Left ventricle myocardium superior (tissue), 1 donor: ENCODE data around the gene XRCC3. TPM values are rescaled to one million over a fixed set of nuclear protein-coding genes. Genes with fewer than 3 reads are reported as not detected.

Source experiments
- ATAC-seq: fragments of 200-7000 bp; cut with Tn5 transposase; one replicate; pipeline ENCODE4 v1.9.1; 2020; ENCODE audit warnings: mild to moderate bottlenecking, moderate library complexity
- DNase-seq: peaks from one replicate; pipeline ENCODE4 v3.0.0-alpha.2; 2020
- intact Hi-C: fragments of 100-400 bp; cut with micrococcal nuclease; formaldehyde crosslinking; loops from one replicate; pipeline ENCODE4 v1.11.0; 2022
- total RNA-seq: library from RNA; stranded (reverse); fragmentation: NEBNext Ultra II Directional; extraction: Animal tissue kit (Norgen Biotek cat#: 25700); gene quantifications from one replicate; pipeline ENCODE4 v1.2.1, GENCODE V29; 2021
- donor health status: DM: no; HTN: yes; CAD: no; lungs with severe emphysema.

Gene XRCC3
- total RNA-seq, 1 donor from 2014 or later = 2.7 TPM

DNA sequence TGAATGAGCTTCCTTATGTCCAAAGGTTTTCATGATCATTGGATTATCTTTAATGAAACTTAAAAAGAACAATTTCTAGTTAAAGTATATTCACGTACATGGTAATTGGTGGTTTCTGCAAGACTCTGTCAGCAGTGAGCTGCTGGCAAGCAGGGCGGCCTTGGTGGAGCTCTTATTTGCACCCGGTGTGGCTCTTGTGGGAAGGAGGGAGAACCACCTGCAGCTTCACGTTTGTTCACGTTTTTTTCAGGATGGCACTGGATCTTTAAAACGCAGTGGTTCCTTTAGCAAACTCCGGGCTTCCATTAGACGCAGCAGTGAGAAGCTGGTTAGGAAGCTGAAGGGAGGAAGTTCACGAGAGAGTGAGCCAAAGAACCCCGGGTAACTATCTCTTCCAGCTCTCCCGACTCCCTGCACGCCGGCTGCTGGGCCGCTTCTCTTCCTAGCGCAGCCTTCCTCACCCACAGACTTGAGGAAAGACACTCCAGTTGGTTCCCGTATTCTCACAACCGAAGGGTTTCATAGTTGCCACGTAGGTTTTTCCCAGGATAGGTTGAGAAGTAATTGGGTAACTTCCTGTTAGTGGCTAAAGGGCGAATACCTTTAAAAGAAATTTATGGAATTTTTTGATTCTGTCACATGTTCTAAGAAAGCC lies 28.3 kb downstream of the XRCC3 start:
- ATAC-seq (no peak), DNase-seq (no peak)
- intact Hi-C loops = no loop called here

DNA sequence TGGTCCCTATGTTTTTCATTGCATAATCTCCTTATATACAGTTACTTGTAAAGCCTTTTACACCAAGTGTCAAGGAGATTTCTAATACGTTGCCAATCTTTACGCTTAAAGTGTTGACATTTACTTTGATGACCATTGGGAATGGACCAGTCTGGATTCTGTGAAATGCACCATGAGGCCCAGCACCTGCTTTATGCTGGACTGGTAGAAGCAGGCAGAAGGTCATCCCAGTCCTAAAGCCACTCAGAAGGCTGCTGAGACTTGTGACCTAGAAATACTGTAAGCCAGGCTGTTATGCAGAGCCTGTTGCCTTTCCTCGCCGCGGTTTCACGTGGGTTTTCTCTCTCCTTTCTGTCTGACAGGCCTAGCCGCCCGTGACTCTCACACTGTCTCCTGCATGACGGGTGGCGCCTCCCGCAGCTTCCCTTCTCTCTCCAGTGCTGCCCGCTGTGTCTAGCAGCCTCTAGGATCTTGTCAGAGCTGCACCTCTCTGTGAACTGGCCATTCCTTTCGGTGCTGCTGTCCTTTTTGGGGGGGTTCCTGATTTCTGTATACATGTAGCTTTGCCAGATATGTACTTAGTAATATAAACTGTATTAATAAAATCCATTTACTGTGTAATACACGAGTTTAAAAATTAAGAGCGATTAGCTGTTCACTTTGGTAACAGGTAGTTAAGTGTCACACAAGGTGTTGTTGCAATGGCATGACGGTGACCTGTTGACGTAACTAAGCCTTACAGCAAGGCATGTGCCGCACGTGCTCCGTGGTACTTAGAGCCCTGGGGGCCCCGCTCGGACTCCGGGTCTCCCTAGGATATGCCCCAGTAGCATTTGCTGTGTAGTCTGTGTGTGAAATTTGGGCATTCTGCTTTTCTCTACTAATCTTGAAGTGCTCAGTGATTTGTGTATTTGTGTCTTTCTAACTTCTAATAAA lies 29.7 kb downstream of the XRCC3 start:
- intact Hi-C loops = no loop called here
- ATAC-seq (no peak), DNase-seq (no peak)

DNA sequence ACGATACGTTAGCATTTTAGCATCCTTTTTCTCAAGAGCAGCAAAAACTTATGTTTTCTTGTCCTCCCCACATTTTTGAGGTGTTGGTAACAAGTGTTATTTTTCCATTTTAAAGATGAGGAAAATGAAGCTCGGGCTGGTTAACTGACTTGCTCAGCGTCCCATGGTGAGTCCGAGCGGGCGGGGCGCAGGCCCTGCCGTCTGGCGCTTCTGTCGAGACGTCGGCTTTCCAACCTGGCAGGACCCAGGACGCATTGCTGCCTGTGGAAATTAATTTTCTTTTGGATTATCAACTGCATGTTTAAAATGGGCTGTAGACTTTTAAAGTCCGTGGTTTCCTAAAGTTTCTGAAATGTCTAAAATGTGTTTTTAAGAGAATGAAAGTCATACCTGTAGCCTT lies 30.4 kb downstream of the XRCC3 start:
- DNase-seq (no peak), ATAC-seq (no peak)
- intact Hi-C loops = no loop called here

DNA sequence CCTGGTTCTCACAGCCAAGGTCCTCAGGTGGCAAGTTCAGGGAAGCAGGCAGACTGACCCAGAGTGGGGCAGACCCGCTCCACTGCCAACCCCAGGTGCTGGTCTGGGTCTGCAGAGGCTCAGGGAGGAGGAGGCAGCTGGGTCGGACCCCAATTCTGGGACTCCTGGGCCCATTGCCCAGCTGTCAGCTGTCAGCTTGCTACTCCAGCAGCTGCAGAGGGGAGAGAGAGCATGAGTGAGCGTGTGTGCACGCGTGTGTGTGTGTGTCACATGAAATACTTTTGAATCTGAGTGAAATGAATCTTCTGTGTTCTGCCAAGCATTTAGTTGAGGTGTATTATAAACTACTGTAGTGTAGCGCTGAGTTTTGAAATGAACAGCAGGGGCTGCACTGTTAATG lies 30.8 kb downstream of the XRCC3 start:
- ATAC-seq (peak; percentile 46), DNase-seq (peak; percentile 53)
- intact Hi-C loops = no loop called here

DNA sequence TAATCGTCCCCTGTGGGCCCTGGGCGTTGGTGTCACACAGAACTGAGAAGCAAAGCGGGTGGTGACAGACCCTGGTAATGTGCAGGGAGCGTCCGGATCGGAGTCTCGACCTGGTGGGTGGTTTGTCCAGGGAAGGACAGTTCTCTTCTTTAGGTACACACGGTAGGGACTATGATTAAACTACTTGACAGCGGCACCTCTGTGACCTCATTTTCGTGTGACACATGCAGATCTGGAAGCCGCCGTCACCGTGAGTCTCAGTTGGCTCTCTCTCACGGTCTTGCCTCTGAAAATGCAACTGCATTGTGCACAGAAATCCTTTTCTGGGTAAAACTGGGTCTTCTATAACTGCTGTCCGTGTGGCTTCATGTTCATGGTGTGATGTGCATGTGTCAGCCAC lies 32.1 kb downstream of the XRCC3 start:
- no peak for ATAC-seq
- DNase-seq = no peak
- intact Hi-C loops = no loop called here

DNA sequence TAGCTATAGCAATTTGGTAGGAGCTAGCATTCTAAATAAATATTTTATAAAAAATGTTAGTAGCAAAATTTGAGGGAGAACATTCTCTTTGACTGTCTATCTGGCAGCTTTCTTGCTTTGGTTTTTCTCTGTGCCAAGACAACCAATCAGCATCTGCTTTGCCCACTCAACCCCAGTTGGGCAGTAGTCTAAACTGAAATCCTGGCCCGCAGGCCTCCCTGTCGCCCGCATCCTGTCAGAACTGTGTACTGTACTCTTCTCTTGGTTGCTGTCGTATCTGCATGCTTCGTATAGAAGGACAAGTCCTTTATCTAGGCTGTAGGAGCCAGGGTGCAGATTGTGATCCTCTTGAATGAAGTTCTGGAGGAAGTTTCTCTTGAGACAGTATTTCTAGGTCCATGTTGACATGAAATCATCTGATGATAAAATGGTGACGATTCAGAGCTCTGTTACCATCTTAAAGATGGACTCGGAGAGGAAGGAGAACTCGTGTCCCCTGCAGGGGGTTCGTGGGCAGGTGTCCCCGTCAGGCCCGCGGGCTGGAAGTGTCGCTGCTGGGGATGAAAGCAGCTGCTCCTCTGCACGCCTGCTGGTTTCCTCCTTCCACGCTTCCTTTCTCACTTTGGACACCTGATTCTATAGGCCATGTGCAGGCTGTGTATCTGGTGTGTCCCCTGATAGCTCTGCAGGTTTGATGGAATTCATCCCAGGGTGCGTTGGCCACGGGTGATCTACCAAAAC lies 34.6 kb downstream of the XRCC3 start:
- intact Hi-C loops = no loop called here
- ATAC-seq (no peak), DNase-seq (no peak)

DNA sequence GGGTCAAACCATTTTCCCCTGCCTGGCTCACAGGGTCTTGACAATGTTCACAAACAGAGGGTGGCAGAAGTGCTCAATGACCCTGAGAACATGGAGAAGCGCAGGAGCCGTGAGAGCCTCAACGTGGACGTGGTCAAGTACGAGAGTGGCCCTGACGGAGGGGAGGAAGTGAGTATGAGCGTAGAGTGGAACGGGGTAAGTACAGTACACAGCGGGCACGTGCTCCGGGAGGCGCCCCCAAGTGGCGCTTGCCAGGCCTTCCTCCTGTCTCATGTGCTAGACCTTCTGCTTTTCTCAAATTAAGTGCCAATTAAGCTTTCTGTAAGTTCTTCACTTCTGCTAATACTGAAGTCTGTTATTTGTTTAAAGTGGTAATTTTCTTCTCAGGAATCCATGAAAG lies 35.9 kb downstream of the XRCC3 start:
- intact Hi-C loops = loop anchor here (10.0 kb wide), 1 partner anchor 105 kb away; no protein-coding TSS in a partner anchor
- ATAC-seq (peak; percentile 73), DNase-seq (peak; percentile 60)

DNA sequence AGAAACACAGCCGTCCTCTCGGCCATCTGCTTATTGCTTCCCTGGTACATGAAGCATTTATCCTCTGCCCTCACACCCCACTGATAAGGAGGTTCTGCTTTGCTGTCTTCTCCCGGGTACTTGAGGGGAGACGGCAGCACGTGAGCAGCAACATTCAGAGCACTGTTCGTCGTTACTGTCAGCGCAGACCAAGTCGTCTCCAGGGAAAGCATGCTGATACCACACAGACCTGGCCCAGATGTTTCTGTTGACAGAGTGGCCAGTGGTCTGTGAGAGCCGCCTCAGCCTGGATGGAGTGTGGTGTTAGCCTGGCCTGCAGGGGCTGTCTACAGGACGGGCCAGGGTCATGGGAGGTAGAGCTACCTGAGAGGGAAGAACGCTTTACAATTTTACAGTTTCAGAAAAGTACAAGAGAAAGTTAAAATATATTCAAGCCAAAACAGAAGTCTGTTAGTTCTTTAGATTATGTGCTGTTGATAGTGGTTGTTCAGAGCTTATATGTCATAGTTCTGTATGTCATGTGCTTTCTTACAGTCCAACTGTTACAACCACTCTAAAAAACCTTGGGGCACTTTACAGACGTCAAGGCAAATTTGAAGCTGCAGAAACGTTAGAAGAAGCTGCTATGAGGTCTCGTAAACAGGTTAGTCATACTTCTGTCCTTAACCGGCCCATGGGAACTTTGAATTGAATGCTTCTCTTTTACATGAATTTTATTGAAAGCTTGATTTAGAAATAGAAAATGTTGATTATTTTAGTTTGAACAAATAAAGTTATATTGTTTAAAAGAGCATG lies 38.2 kb downstream of the XRCC3 start:
- intact Hi-C loops = loop anchor here (10.0 kb wide), 1 partner anchor 102 kb away; no protein-coding TSS in a partner anchor
- DNase-seq (no peak), ATAC-seq (peak; percentile 45)

DNA sequence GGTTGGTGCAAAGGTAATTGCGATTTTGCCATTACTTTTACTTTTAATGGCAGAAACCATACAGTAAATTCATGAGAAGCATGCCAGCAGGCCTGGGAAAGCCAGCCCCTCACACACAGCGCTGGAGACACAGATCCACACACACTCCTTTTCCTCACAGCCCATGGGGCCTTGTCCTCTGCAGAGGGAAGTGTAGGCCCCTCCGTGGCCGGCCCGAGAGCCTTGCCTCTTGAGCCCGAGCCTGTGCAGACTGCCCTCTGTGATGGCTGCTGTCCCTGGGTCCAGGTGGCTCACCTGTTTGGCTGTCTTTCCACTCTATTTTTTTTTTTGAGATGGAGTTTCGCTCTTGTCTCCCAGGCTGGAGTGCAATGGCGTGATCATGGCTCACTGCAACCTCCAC lies 39.3 kb downstream of the XRCC3 start:
- DNase-seq = no peak
- intact Hi-C loops = loop anchor here (10.0 kb wide), 1 partner anchor 101 kb away; no protein-coding TSS in a partner anchor
- ATAC-seq = no peak

DNA sequence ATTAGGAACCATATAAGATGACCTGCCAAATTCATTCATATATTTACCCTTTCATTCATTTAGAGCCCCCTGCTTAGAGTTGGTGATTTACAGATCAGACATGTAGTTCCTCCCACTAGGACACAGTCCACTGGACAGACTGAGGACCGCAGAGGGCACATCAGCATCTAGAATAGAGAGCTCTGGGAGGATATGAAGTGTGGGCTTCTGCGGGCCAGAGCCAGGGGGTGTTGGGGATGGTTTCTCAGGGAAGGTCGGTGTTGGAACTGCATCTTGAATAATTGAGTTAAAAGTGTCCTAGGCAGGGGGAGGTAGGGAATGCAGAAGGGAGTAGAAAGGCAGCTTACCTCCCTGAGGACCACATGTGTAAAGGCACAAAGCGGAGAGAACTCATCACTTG lies 43.3 kb downstream of the XRCC3 start:
- intact Hi-C loops = loop anchor here (10.0 kb wide), 1 partner anchor 97 kb away; no protein-coding TSS in a partner anchor
- no peak for ATAC-seq
- DNase-seq = no peak

DNA sequence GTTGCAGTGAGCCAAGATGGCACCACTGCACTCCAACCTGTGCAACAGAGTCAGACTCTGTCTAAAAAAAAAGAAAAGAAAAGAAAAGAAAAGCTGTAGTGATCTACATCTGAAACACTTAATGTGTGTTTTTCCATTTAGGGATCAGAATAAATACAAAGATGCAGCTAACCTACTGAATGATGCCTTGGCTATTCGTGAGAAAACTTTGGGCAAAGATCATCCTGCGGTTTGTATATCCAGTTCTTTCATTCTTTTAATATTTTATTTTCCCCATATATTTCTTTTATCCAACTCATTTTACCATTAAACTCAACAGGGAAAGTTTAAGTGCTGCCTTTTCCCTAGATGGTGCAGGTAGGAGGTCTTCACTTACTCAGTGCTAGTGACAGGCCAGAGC lies 45.9 kb downstream of the XRCC3 start:
- ATAC-seq = no peak
- no peak for DNase-seq
- intact Hi-C loops = no loop called here

DNA sequence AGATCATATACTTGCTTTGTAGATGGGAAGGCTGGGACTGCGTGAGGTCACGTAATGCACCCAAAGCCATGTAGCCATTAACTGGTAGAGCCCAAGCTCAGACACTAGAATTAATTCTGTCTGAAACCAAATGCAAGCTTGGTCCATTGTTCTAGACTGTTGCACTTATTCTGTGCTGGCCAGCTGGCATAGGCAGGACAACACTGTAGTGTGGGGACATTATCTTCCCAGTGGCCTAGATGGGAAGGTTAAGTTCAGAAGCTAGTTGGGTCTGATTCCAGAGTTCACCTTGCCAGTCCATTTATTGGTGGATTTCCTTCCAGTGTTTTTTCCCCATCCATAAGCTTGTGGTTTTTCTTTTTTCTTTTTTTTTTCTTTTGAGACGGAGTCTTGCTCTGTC lies 47.1 kb downstream of the XRCC3 start:
- DNase-seq (no peak), ATAC-seq (peak; percentile 47)
- intact Hi-C loops = no loop called here

DNA sequence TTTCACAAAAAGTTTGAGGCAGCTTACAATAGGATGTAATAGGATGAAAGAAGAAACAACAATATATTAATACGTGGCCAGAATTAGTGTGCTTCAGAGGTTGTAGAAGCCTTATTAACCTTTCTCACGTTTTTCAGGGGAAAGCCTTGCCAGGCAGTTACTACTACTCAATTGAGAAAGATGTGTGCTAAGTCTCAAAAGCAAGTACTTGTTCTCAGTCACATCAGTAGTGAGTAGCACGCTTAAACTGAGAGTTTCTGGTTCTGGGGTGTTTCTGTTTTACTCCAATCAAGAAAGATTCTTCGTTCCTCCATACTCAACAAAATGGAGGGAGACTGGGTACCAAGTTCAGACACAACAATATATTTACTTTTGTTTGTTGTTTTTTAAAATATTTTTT lies 47.6 kb downstream of the XRCC3 start:
- no peak for ATAC-seq
- intact Hi-C loops = no loop called here
- no peak for DNase-seq

DNA sequence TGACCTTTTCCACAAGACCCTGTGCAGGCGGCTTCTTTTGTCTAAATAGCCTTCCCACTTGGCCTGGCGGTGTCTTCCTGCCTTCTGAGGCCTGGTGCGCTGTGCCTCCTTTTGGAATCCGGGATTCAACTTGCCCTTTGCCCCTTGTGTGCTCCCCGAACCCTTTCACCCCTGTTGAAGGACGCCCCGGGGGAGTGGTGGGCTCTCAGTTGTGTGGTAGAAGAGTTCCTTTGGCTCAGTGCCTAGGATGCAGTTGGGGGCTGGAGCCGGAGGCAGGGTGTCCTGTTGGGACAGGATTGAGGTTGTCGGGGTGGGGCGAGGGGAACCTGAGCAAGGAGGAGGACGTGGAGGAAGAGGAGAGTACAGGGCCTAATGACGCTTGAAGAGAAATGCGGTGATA lies 51.7 kb downstream of the XRCC3 start:
- DNase-seq = no peak
- intact Hi-C loops = no loop called here
- no peak for ATAC-seq

DNA sequence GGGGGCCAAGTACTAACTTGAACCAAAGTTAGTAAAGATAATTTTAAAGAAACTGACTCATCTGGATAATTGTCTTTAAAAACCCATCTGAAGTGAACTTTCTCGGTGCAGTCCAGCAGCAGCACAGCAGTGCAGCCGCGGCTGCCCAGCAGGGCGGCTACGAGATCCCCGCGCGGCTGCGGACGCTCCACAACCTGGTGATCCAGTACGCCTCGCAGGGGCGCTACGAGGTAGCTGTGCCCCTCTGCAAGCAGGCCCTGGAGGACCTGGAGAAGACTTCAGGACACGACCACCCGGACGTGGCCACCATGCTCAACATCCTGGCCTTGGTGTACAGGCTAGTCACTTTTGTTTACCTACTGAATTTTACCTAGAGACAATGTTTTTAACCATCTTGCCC lies 52.7 kb downstream of the XRCC3 start:
- ATAC-seq (no peak), DNase-seq (no peak)
- intact Hi-C loops = no loop called here

DNA sequence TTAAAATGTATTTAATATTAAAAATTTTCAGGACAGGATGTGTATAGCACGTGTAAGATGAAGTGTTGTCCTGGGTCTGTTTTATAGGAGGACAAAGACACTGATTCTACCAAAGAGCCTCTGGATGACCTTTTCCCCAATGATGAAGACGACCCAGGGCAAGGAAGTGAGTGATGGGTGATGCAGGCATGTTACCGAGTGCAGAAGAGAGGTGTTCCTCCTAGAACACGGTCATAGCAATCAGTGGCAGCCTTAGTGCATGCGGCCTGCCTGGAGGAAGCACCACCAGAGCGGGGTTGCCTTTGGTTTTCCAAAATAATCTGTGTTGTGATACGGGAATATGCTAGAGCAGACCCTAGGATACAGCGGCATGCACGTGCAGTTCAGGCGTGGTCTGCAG lies 53.2 kb downstream of the XRCC3 start:
- ATAC-seq = no peak
- DNase-seq = no peak
- intact Hi-C loops = no loop called here

DNA sequence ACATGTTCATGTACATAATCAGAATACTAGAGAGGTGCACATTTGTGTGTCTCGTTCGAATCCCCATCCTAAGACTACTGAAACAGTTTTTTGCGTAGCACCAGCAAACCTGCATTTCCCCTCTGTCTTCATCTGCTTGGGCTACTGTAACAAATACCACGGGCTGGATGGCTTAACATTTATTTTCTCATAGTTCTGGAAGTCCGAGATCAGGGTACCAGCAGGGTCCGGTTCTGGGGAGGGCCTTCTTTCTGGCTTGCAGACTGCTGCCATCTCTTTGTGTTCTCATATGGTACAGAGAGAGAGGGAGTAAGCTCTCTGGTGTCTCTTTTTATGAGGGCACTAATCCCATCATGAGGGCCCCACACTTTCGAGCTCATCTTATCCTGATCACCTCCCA lies 55.6 kb downstream of the XRCC3 start:
- DNase-seq (no peak), ATAC-seq (no peak)
- intact Hi-C loops = no loop called here

DNA sequence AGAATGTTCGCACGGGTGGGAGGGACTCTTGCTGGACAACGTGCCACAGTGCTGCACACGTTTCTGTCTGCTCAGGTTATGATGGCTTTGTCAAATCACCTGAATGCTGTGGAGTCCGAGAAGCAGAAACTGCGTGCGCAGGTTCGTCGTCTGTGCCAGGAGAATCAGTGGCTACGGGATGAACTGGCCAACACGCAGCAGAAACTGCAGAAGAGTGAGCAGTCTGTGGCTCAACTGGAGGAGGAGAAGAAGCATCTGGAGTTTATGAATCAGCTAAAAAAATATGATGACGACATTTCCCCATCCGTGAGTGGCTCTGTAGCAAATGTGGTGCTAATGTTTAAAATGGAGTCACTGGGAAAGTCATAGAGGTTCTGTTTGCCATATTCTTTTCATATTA lies 57.8 kb downstream of the XRCC3 start:
- intact Hi-C loops = no loop called here
- peak; percentile 54 for ATAC-seq
- DNase-seq = peak; percentile 52

DNA sequence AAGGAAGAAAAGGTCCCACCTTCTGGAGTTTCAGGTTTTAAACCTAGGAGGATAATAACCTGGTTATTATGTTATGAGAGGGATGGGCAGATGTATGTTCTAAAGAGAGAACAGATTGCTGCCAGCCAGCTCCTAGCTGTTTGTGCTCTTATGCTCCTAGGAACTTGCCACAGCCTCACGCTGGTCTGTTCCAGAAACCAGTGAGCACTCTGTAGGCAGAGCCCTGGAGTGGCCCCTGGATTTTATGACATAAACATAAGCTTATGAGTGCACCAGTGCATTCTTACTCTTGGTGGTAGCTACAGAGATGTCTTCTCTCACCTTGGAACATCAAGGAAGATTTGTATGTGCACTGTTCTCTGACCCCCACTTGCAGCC lies 58.5 kb downstream of the XRCC3 start:
- intact Hi-C loops = no loop called here
- DNase-seq (no peak), ATAC-seq (no peak)
